ENCODE measurements around the gene GFRA1.
"Not testable (repeated sequence)": the region's sequence is repeated elsewhere in the genome, so short reads cannot be mapped to it uniquely, and the experiment has no call there.

- not testable (repeated sequence) for TF ChIP-seq CTCF (IDR thresholded peaks at IDR 0.05); GATA2 (CRISPR knock-in tag; IDR thresholded peaks at IDR 0.05); REST (IDR thresholded peaks at IDR 0.05; ENCODE audit: low read depth, low read length)
These were observed 219.8 kb downstream of the GFRA1 start for GRCh38 chr10:116053009-116053730.

Data from SK-N-SH (cell line).